ENCODE results near the gene RAP1A.

DNA sequence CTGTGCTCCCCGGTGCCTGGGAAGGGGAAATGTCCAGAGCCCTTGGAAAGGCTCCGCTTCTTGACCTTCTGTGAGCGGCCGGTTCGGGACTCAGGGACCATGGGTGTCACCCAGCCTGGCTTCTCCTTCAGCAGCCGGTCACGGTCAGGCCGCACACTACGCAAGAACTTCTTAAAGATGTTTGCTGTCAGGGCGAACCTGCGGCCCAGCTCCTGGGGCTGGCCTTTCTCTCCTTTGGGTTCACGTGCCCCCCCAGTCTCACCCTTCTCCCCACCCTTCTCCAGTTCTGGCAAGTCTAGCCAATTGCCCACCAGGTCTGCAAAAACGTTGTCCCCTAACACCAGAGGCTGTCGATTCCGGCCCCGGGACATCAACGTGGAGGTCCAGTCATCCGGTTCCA lies 107.5 kb downstream of the RAP1A start:
- no peak for TF ChIP-seq POLR2A (IDR thresholded peaks at IDR 0.05)
- TF ChIP-seq, protein P1, sequence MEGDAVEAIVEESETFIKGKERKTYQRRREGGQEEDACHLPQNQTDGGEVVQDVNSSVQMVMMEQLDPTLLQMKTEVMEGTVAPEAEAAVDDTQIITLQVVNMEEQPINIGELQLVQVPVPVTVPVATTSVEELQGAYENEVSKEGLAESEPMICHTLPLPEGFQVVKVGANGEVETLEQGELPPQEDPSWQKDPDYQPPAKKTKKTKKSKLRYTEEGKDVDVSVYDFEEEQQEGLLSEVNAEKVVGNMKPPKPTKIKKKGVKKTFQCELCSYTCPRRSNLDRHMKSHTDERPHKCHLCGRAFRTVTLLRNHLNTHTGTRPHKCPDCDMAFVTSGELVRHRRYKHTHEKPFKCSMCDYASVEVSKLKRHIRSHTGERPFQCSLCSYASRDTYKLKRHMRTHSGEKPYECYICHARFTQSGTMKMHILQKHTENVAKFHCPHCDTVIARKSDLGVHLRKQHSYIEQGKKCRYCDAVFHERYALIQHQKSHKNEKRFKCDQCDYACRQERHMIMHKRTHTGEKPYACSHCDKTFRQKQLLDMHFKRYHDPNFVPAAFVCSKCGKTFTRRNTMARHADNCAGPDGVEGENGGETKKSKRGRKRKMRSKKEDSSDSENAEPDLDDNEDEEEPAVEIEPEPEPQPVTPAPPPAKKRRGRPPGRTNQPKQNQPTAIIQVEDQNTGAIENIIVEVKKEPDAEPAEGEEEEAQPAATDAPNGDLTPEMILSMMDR (IDR thresholded peaks at IDR 0.05): no peak
